ENCODE results near the gene MRPL48.
"Not testable (repeated sequence)": the region's sequence is repeated elsewhere in the genome, so short reads cannot be mapped to it uniquely, and the experiment has no call there.

MRPL48 gene

GRCh38 chr11:73781303-73781702 is 6.4 kb upstream of the MRPL48 start:
- no peak for DNase-seq

DNA sequence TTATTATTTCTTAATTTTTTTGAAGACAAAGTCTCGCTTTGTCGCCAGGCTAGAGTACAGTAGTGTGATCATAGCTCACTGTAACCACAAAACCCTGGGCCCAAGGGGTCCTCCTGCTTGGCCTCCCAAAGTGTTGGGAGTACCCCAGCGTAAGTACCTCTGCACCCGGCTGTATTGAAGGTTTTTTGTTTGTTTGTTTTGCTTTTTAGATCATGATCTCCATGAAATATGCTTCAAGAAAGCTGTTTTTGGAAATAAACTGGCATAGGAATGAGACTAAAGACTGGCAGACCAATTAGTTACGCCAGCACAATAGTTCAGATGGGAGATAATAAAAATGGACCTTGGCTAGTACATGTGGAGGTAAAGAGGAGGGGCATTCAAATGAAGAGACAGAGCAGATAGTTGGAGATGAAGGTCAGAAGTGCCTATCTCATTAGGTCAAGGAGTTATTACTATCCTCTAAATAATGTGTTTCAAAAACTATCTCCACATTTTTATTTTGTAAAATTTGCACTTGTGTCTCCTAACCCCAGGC is 4.1 kb upstream of the MRPL48 start:
- no peak for DNase-seq

GRCh38 chr11:73784080-73784634 is 3.5 kb upstream of the MRPL48 start:
- DNase-seq, result no peak

GRCh38 chr11:73784734-73785133 is 2.9 kb upstream of the MRPL48 start:
- no peak for DNase-seq

- not testable (repeated sequence) for DNase-seq
Observed at GRCh38 chr11:73785467-73785866, 2.2 kb upstream of the MRPL48 start.

DNA sequence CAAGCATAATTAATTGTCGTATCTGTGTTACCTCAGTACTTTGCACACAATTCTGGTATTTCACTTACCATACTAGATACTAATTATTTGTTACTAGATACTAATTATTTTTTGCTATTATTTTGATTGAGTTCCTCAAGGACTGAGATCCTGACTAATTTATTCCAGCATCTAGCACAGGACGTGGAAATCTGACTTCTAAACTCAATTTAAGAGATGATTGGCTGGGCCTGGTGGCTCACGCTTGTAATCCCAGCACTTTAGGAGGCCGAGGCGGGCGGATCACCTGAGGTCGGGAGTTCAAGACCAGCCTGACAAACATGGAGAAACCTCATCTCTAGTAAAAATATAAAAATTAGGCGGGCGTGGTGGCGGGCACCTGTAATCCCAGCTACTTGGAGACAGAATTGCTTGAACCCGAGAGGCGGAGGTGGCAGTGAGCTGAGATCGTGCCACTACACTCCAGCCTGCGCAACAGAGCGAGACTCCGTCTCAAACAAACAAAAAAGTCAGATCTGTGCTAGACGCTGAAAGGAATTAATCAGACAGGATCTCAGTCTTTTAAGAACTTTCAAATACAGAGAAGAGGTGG is 527 bp upstream of the MRPL48 start:
- DNase-seq, result no peak

GRCh38 chr11:73789279-73789670 is 1.6 kb downstream of the MRPL48 start:
- DNase-seq, result no peak

GRCh38 chr11:73792584-73792983 is 4.9 kb downstream of the MRPL48 start:
- no peak for DNase-seq

- no peak for DNase-seq
Observed at GRCh38 chr11:73795925-73796632, 8.4 kb downstream of the MRPL48 start.

- DNase-seq, result no peak
Observed at GRCh38 chr11:73797457-73797856, 9.8 kb downstream of the MRPL48 start.

DNA sequence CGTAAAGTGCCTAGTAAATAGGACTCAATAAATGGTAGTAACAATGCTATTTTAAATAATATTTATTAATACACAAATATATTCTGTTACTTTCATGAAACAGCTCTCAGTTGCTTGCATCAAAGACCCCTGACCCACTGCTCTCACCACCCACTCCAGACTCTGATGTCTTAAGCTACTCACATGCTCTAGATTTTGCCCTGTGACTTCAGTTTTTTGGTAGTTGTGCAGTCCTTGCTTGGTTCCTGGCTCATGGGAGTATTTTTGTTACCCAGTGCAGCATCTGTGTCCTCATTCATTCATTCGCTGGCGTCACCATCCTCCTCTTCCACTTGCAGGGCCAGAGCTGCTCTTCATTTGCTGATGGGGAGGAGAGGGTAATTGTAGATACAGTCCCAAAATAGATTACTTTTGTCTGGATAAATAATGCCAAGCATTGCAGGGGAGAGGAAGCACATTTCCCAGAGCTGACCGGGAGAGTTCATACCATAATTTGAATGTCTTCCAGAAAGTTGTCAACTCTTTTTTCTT is 12.7 kb downstream of the MRPL48 start:
- no peak for DNase-seq

- DNase-seq, result no peak
Observed at GRCh38 chr11:73801136-73801535, 13.5 kb downstream of the MRPL48 start.

DNA sequence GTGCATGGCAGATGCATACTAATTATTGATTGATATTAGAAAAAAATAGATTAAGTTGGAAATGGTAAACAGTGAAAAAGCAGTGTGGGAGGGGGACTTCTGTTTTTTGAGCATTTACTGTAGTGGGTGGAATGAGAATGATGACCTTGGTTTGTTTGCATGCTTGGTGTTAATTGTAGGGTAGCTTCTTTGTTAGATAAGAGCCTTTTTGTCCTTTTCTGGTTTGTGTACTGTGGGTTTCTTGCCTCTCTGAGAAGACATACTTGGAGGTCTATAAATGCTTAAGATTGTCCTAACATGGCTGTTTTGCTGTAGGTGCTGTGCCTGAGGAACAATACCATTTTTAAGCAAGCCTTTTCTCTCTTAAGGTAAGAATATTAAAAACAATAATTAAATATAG is 17.0 kb downstream of the MRPL48 start:
- peak; percentile 28 for DNase-seq

- no peak for DNase-seq
Observed at GRCh38 chr11:73808052-73808451, 20.4 kb downstream of the MRPL48 start.

DNA sequence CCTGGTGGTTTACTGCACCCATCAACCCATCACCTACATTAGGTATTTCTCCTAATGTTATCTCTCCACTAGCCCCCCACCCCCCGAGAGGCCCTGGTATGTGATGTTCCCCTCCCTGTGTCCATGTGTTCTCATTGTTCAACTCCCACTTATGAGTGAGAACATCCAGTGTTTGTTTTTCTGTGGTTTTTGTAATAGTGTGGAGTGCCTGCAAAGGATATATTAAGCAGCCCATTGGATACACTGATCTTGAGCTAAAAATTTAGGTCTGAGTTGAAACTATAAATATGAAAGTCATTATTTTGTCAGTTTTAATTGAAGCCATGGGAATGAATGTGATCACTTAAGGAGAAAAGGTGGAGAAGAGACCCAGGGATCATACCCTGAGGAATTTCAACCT is 23.0 kb downstream of the MRPL48 start:
- no peak for DNase-seq

DNA sequence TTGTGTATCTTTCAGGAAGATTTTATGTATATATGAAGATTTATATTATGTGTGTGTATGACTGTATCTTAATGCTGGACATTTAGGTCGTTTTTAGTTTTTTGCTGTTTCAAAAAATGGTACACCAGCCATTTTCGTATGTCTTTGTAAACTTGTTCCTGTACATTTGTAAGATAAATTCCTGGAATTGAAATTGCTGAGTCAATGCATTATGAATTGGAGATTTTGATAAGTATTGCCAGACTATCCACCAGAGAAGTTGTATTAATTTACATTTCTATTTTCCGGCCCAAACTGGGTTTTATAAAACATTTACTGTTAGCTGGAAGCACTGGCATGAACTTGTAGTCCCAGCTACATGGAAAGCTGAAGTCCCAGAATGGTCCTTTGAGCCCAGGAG is 24.6 kb downstream of the MRPL48 start:
- DNase-seq, result no peak

DNA sequence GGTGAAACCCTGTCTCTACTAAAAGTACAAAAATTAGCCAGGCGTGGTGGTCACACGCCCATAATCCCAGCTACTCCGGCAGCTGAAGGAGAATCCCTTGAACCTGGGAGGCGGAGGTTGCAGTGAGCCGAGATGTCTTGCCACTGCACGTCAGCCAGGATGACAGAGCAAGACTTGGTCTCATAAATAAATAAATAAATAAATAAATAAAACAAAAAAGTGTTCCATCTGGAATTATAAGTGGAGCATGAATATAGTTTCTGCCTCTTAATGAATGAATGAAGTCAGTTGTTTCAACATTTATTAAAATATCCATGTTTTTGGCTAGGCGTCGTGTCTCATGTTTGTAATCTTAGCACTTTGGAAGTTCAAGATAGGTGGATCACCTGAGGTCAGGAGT is 27.1 kb downstream of the MRPL48 start:
- no peak for DNase-seq

GRCh38 chr11:73818846-73819245 is 31.2 kb downstream of the MRPL48 start:
- no peak for DNase-seq

- no peak for DNase-seq
Observed at GRCh38 chr11:73830261-73830660, 42.6 kb downstream of the MRPL48 start.

- DNase-seq, result no peak
Observed at GRCh38 chr11:73833067-73833466, 45.4 kb downstream of the MRPL48 start.

DNA sequence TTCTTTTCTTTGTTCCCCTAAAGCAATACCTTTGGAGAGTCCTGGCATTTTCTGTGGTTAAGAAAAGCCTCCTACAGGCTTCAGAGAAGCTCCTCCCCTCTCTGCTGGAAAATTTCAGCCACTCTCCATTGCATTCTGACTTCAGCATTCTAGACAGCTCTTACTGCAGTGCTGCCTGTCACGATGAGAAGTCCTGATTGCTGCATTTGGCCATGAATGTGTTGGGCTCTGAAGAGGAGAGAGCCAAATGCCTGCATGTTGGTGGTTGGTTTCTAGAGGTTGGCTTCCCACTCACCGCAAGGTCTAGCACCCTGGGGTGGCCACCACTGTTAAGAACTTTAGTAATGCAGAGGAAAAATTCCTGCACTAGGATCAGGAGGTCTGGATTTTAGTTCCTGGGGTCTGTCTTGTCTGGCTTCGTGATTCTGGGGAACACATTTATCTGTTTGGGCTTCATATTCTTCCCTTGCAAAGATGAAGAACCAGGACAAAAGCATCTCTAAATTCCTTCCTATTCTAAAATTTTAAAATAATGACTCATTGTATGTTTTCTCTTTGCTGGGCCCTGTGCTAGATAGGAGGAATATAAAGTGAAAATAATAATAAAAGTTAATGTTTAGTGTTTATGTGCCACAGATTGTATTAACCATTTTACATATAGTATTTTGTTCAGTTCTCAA is 50.9 kb downstream of the MRPL48 start:
- no peak for DNase-seq

DNA sequence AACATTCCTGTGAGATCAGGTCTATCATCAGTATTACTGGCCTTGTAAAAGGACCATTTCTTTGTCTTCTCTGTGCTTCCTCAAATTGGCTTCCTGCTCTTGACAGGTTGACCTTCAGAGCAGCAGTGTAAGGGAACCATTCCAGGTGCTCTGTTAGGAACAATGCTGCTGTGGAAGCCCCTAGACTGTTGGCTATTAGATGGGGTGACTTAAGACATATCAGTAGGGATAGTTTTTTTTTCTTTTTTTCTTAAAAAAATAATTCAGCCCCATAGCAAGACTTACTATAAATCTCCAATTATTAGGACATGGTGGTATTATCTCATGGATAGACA is 51.4 kb downstream of the MRPL48 start:
- no peak for DNase-seq

GRCh38 chr11:73851046-73851764 is 63.5 kb downstream of the MRPL48 start:
- no peak for DNase-seq

All from NCI-H1417 treated with DMSO at 0.1 percent for 48 hours (cell line).